HUDEP-2 (cell line): Measurements from ENCODE around the gene PRPH2.
A peak's percentile ranks its signal among the peaks of the same experiment; 100 is the strongest.

ENCODE experiments used
- DNase-seq, 76 experiments: peaks; one replicate each; lab custom pipeline; 2025; ENCODE audit not compliant: unreplicated experiment in 76 of 76; lab: John Stamatoyannopoulos, UW

Gene PRPH2

DNA sequence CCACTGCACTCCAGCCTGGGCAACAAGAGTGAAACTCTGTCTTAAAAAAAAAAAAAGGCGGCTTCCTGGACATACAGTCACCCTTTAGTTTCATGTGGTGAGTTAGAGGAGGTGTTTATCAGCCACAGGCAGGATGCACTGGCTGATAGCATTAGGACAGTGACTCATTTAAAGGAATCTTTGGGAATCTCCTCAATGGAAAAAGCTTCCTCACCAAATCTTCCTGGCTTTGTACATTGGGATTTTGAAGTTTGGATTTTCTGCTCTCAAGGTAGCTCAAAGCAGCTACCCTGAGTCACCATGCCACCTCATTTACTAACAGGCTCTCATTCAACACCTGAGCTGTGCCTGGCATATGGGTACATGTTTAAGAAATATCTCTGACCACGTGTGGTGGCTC lies 20.2 kb downstream of the PRPH2 start:
- no peak for DNase-seq

DNA sequence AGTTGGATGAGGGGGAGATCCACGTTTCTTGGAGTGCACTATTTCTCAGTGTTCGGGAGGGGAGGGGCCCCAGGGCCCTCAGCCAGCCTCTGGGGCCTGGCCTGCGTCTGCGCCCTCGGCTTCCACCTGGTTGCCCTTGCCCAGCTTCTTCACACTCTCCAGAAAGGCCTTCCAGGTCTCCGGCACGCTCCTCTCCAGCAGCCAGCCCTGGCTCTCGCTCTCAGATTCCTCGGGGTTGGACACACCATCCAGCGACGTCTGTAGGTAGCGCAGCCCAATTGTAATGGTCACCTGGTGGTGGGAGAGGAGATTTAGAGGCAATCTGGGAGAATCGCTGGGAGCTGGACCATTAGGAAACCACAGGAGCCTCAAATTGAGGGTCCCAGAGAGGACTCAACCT lies 24.2 kb downstream of the PRPH2 start:
- no peak for DNase-seq

DNA sequence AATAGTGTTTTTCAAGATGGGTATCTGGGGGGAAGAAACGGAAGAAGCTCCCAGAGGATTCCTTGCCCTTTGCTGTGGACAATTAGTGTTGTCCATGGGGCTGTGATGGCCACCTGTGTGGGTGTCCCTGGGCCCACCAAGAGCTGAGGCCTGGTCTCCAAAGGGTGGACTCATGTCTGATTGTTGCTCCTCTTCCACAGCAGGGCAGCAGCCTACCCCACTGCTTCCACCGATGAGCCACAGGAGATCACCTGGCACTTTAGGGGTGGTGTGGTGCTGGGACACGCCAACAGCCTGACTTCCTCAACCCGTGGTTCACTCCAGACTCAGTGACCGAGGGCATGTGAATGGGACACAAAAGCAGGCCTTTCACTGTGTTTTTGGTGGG lies 25.1 kb downstream of the PRPH2 start:
- DNase-seq = no peak

DNA sequence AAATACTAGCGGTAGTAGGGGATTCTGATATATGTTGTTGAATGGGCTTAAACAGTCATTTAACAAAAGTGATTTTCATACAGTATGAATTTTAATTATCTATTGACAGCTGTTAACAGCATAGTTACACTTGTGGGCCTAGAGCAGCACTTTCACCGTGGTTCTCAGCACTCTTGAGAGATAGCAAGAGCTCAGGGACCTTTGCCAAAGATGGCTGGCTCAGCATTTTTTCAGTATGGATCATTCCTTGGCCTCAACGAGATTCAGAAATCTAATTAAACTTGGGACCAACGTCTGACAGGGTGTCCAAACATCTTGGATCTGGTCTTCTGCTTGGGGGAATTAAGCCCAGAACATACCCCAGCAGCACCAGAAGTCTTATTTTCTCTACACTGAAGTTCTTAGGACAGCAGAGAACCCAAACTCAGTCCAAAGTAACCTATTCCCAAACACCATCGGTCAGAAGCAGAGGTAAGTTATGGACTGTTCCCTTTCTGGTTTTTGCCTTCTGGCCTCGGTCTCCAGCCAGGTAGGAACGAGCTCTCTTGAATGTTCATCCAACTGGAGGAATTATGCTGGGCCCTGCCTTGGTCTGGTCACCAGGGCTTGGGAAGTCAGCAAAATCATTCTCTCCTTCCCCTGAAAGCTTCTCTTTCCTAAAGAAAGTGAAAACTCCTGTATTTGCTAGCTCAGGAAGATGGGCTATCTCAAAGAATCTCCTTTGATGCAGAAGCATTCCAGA lies 25.7 kb downstream of the PRPH2 start:
- peak in 45 of 76 experiments; percentile 4 to 64 (median 30) for DNase-seq

DNA sequence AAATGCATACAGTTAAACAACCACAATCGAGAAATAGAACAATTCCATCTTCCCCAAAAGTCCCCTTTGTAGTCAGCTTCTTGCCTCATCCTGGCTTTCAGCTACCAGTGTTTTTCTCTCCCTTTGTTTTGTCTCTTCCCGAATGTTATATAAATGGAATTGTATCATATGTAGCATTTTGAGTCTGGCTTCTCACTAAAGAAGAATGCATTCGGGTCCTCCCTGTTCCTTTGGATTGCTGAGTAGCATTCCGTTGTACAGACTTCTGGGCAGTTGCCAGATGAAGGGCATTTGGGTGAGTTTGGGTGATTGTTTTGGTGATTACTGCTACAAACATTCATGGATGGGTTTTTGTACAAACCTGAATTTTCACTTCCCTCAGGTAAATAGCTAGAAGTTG lies 27.8 kb downstream of the PRPH2 start:
- DNase-seq = no peak

DNA sequence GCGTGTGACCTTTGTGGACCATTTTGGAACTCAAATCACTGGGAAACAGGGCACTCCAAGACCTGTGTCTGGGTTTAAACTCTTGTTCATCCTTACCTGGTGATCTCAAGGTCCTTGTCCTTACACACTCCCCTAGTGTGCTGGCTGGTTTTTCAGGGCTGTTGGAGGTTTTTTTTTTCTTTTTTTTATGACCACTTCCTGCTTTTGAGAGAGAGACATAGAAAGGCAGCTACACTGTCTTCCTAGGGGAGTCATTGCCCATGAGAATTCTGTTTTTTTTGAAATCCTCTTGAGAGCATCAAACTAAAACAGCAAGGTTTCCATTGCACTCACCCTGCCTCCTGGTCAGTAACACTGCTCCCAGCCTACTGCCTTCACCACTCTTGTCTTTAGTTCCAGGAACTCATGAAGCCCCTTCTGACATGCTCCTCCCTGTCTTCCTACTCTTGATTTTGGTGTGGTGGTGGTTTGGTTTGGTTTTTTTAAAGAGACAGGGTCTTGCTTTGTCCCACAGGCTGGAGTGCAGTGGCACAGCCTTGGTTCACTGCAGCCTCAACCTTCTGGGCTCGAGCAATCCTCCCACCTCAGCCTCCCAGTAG lies 28.6 kb downstream of the PRPH2 start:
- DNase-seq = no peak

DNA sequence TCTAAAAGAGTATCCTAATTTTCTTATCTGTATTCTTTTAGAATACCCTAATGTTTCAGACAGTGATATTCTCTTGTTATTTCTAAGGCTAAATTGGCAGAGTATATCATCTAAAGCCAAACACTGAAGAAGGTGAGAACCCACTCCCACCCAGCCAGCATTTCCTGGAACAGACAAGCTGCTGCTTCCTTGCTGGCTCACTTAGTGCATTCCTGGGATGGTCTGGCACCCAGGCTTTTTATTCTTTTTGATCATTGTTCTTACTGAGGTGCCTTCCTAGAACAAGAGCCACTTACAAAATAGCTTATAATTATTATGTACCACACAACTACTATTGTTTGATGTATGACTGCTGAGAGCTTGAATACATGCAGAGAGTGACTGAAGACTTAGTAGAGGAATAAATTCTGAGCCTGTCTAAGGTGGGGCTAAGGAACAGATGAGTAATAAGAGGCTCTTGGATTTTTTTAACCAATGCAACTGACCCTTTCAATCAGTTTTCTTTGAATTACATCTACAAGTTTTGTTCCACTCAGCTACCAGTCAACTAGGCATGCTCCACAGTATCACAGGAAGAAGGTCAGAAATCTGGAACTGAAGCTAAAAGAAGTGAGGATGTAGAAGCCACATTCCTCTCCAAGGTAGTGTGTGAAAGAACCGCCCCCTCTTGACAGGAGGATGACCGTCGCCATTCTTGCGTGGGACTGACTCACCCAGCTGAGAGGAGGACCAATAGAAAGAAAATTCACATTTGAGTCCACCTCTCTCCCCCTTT lies 30.1 kb downstream of the PRPH2 start:
- DNase-seq = no peak

DNA sequence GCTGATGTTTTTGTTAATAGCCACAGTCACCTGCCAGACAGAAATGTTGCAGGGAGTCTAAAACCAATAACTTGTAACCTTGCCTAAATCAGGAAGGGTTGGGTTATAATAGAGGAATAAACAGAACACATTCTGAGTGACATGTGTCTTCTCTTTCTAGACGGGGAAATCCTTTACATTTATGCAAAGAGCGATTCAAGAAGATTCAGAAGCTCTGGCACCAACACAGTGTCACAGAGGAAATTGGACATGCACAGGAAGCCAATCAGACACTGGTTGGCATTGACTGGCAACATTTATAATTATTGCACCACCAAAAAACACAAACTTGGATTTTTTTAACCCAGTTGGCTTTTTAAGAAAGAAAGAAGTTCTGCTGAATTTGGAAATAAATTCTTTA lies 31.5 kb downstream of the PRPH2 start:
- DNase-seq = no peak

DNA sequence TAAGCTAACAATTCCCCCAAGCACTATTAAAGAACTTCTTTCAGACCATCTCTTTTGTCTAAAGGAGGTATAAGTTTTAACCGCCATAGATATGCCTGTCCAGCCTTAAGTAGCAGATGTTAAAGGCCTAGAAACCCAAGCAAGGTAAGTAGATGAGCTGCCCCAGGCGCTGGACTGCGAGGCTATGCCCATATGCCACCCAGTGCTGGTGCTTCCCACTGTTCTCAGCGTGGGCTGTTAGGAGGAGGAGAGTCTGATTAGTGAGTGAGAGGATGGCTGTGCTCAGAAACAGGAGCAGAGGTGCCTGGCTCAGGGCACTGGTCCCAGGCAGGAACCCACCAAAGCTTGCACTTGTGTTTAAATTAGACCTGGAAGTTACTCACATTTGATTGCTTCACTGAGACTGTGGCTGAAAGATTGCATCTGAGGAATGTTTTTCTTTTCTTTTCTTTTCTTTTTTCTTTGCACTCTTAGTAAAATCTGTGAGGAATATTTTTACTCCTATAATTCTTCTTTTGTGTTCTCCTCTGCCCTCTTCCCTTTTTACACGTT lies 32.2 kb downstream of the PRPH2 start:
- DNase-seq = no peak

DNA sequence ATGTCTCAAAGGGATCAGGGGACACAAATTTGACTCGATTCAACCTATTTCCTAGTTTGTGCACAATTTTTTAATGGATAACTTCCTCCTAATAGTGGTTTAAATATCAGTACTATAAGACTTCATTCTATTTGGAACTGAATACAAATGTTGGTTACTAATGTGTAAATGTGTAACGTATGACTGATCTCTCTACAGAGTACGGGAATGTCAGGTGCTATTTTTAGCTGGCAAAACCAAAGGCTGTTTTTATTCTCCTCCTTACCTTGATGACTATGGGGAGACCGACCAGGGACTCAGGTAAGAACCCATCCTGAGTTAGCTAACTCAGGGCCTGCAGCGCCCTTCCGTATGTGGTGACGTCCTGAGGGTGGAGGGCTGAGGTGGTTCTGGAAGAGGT lies 33.0 kb downstream of the PRPH2 start:
- no peak for DNase-seq

DNA sequence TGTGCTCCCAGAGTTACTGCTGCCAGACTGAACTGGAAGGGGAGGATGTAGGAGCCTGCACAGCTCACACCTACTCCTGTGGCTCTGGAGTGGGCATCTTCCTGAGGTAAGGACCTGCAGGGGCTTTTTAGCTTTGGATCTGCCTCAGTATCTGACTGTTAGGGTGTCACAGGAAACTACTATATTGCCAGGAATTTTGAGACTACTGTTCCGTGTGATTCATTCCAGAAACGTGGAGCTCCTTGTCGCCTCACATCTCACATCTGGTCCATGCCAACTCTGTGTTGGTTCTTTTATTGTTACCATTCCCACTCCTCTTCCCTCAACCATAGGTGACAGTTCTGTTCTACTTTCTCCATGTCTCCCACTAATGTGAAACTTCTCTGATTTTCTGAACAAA lies 34.1 kb downstream of the PRPH2 start:
- no peak for DNase-seq

DNA sequence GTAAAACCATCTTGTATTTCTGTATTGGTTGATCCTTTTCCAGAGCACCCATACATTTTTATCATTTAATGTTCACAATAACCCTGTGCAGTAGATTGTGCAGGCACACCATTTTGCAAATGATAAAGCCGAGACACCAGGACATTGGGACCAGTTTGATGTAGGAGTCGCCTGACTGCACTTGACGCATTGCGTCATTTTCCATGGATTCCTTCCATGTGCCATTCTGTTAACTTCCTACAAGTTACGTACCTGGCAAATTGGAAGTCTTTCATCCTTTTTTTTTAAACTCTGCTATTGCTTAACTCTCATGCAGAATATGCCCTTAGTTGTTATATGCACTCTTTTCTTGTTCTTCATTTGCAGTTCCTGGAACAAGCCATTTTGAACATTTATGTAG lies 43.0 kb downstream of the PRPH2 start:
- DNase-seq = no peak

DNA sequence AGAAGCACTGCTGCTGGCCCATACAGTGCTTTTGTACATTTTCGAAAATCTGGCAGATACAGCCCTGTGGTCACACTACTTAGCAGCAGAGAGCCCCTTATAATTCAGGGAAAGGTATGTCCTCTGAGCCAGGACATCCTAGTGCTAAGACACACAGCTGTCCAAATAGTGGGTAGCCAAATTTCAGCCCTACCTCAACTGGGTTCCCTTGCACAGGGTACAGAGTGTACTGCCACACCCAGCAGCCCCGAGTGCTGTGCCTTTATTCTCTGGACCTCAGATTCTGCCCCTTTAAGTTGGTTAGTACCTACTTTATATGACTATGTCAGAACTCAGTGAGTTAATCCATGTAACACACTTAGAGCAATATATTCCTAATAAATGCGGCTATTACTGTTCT lies 47.6 kb downstream of the PRPH2 start:
- no peak for DNase-seq

DNA sequence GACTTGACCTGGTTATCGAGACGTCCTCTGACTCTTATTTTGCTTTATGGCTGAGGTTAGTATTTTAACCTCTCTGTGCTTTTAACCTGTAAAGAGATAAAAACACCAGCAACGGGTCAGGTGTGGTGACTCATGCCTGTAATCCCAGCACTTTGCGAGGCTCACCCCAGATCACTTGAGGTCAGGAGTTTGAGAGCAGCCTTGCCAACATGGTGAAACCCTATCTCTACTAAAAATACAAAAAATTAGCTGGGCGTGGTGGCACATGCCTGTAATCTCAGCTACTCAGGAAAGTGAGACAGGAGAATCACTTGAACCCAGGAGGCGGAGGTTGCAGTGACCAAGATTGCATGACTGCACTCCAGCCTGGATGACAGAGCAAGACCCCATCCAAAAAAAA lies 48.0 kb downstream of the PRPH2 start:
- peak in 71 of 76 experiments; percentile 25 to 89 (median 67) for DNase-seq

DNA sequence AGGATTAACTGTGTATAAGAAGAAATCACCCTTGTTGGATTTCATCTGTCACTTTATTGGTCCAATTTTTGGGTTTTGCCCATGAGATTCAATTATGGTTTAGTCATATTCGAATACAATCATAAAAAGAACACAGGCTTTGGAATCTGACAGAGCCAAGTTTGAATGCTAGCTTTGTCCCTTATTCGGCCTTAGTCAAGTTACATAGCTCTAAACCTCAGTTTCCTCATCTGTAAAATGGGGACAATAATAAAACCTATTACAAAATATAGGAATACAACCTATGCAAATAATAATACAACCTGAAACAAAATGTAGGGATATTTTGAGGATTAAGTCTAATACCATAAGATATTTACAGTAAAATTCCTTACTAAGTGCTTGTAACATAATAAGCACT lies 57.7 kb downstream of the PRPH2 start:
- DNase-seq = no peak

DNA sequence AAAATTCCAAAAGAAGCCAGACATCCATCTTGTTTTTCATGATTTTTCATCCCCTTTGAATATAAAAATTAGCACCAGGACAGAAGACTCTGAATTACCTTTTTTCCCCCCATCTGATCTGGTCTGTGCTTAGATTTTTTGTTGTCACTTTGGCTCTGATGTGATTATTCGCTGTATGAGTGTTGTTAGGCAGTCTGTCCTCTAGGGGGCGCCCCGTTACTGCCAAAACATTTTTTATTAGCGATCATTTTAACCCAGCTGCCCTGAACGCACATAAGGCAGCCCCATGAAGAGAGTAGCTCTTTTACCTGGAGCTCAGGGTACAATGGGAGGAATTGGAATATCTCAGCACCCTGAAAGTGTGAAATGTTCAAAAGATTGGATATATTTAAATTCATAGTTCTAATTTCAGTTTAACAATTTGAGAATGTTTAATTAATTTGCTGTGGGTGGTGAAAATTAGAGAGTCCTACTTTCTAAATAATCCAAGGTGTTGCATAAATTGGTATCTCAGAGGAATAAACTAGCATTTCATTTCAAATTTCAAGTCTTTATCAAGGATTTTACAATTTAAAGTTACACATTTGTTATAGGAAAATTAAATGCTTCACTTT lies 60.8 kb downstream of the PRPH2 start:
- DNase-seq = peak in 73 of 76 experiments; percentile 13 to 86 (median 64)

DNA sequence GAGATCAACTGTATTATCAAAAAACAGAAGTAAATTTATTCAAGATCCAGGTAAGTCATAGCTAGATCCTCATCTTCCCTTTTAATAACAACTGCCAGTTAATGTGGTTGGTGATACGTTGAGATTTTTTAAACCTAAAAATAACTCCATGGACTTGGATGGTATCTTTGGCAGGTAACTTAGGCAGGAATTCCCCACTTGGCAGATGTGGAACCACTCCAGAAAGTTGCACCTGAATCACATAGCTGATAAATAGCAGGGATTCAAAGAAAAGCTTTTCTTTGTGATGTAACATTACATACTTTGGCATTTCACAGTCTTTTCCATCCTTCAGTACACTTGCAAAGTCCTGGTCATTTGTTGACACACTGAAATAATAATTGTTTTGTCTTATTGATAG lies 62.6 kb downstream of the PRPH2 start:
- DNase-seq = no peak

DNA sequence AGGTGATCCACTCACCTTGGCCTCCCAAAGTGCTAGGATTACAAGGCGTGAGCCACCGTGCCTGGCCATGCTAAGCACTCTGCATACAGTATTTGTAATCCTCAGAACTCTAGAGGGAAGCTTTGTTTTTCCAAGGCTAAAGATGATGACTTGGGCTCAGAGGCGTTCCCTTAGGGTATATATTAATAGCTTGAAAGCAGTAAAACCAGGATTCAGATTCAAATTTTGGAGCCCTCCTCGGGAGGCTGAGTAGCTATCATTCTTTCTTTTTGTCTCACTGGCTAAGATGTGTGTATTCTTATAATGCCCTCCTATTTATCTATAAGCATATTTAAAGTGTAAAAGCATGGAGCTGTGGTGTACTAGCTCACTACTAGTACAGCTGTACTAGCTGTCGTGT lies 68.5 kb downstream of the PRPH2 start:
- no peak for DNase-seq

DNA sequence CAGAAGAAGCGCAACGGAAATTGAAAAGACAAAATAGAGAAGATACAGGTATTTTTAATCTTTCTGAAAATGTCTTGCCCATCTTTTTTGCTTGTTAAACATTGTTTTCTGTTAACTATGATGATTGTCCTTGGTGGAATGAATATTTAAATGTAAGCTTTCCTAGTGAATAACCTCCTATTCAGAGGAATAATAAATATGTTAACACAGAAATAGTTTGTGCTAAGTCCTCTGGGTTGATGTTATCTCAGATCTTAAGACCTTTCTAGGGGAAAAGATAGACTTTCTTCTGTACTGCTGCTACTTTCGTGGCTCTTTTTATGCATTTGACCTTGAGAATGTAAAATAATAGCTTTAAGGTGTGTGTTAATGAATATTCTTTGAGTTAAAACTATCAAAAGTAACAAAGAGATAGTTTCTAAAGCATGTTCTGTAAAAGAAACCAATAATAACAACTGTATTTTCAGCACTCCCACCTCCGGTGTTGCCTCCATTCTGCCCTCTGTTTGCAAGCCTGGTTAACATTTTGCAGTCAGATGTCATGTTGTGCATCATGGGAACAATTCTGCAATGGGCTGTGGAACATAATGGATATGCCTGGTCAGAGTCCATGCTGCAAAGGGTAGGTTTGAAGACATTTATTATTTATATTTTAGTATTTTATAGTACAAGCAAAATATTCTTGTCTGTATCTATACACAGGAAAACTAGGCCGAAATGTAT lies 70.2 kb downstream of the PRPH2 start:
- no peak for DNase-seq
